ENCODE results near the gene GPR161. TPM values are rescaled to one million over a fixed set of nuclear protein-coding genes. Genes with fewer than 3 reads are reported as not detected.

The GPR161 gene
- total and polyA plus RNA-seq, 2 of the 13 experiments (the other 11 are each of a cell fraction or from before 2014, with no cell fraction given) = 0.13 to 0.35 TPM

- TF ChIP-seq SNAPC4 (CRISPR knock-in tag; IDR thresholded peaks at IDR 0.05) (peak; percentile 53; the same call in 1 of the 2 replicates), HNF1B (CRISPR knock-in tag; IDR thresholded peaks at IDR 0.05) (0 out of 2 replicates have a peak, but pooled peaks have one; percentile 4), PAWR (CRISPR knock-in tag; IDR thresholded peaks at IDR 0.05; ENCODE audit: borderline replicate concordance) (no peak), NCOA2 (CRISPR knock-in tag; IDR thresholded peaks at IDR 0.05) (peak; percentile 36; the same call in 1 of the 2 replicates), ZNF710 (CRISPR knock-in tag; IDR thresholded peaks at IDR 0.05; ENCODE audit: borderline replicate concordance) (peak; percentile 78; the same call in 1 of the 2 replicates), ATF7 (IDR thresholded peaks at IDR 0.05) (peak; percentile 100), ATF7 (CRISPR knock-in tag; IDR thresholded peaks at IDR 0.05) (peak; percentile 93), ZNF337 (CRISPR knock-in tag; IDR thresholded peaks at IDR 0.05; ENCODE audit: borderline replicate concordance, low read depth) (no peak), ZBTB2 (CRISPR knock-in tag; IDR thresholded peaks at IDR 0.05; ENCODE audit: low read depth) (peak; percentile 84), NR2C2 (CRISPR knock-in tag; IDR thresholded peaks at IDR 0.05; ENCODE audit: borderline replicate concordance) (peak; percentile 99), ZNF350 (CRISPR knock-in tag; IDR thresholded peaks at IDR 0.05; ENCODE audit: borderline replicate concordance, low read depth) (peak; percentile 83; the same call in 1 of the 2 replicates), CEBPG (CRISPR knock-in tag; IDR thresholded peaks at IDR 0.05) (no peak; the same call in 1 of the 2 replicates), ZNF709 (CRISPR knock-in tag; IDR thresholded peaks at IDR 0.05) (peak; percentile 92), ZSCAN29 (CRISPR knock-in tag; conservative IDR thresholded peaks at IDR 0.05) (no peak), MIER2 (CRISPR knock-in tag; IDR thresholded peaks at IDR 0.05) (0 out of 2 replicates have a peak, but pooled peaks have one; percentile 7), ZKSCAN8 (CRISPR knock-in tag; IDR thresholded peaks at IDR 0.05; ENCODE audit: borderline replicate concordance) (0 out of 2 replicates have a peak, but pooled peaks have one; percentile 20), MIER3 (CRISPR knock-in tag; IDR thresholded peaks at IDR 0.05; ENCODE audit: borderline replicate concordance) (no peak), ZNF569 (CRISPR knock-in tag; IDR thresholded peaks at IDR 0.05; ENCODE audit: borderline replicate concordance) (0 out of 2 replicates have a peak, but pooled peaks have one; percentile 67), ZNF3 (CRISPR knock-in tag; IDR thresholded peaks at IDR 0.05) (no peak)
Observed at GRCh38 chr1:168178638-168179437, 42.1 kb upstream of the GPR161 start, which contains the start of gene TIPRL (continued).
